ENCODE measurements around the gene ADGRV1. TPM values are rescaled to one million over a fixed set of nuclear protein-coding genes. Genes with fewer than 3 reads are reported as not detected.
"Not testable (repeated sequence)": the region's sequence is repeated elsewhere in the genome, so short reads cannot be mapped to it uniquely, and the experiment has no call there.

Gene ADGRV1
- polyA plus RNA-seq, 3 donors: 10.2 to 14.8 (median 10.6) TPM

- not testable (repeated sequence) for DNase-seq (ENCODE audit: low read depth in 3 of 3, low spot score in 2 of 3)
Observed at GRCh38 chr5:90593083-90593482, 34.5 kb downstream of the ADGRV1 start.

DNA sequence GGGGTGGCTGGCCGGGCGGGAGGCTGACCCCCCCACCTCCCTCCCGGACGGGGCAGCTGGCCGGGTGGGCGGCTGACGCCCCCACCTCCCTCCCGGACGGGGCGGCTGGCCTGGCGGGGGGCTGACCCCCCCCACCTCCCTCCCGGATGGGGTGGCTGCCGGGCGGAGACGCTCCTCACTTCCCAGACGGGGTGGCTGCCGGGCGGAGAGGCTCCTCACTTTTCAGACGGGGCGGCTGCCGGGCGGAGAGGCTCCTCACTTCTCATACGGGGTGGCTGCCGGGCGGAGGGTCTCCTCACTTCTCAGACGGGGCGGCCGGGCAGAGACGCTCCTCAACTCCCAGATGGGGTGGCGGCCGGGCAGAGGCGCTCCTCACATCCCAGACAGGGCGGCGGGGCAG, 37.2 kb downstream of the ADGRV1 start:
- DNase-seq (ENCODE audit: low read depth in 3 of 3, low spot score in 2 of 3): not testable (repeated sequence)

- DNase-seq (ENCODE audit: low read depth in 3 of 3, low spot score in 2 of 3): no peak
Observed at GRCh38 chr5:90598293-90598692, 39.7 kb downstream of the ADGRV1 start.

- not testable (repeated sequence) for DNase-seq (ENCODE audit: low read depth in 3 of 3, low spot score in 2 of 3)
Observed at GRCh38 chr5:90600307-90600706, 41.7 kb downstream of the ADGRV1 start.

GRCh38 chr5:90601468-90601867, 42.9 kb downstream of the ADGRV1 start:
- DNase-seq (ENCODE audit: low read depth in 3 of 3, low spot score in 2 of 3): no peak

DNA sequence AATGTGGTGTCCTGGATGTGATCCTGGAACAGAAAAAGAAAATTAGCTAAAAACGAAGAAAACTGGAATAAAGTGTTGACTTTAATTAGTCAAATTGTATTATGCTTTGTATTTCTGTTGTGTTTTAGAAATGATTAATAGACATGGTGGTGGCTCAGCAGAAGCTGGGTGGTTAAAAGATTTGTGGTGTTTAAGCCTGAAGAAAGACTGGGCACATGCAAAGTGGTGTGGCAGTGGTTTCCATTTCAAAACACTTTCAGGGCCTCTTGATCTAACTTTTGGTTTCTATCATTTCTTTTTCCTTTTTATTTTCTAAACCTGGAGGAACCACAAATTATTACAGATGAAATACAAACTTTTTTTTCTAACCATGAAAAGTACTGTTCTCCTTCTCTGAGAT, 44.1 kb downstream of the ADGRV1 start:
- no peak for DNase-seq (ENCODE audit: low read depth in 3 of 3, low spot score in 2 of 3)

DNA sequence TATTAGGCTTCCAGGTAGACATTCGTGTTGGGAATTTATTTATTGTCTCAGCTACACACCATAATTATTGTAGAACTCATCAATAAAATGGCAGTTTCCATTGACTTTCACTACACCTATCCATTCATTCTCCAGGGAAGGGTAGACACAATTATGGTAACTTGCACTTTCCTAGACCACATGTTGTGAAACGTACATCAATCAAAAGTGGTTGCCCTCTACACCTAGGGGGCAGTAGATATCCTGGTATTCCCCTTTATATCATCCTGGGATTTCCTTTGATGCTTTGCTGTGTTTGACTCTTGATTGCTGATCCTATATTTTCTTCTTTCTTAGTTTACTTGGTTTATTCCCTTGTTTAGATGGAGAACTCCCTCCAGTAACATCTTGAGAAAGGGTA, 47.9 kb downstream of the ADGRV1 start:
- no peak for DNase-seq (ENCODE audit: low read depth in 3 of 3, low spot score in 2 of 3)

DNA sequence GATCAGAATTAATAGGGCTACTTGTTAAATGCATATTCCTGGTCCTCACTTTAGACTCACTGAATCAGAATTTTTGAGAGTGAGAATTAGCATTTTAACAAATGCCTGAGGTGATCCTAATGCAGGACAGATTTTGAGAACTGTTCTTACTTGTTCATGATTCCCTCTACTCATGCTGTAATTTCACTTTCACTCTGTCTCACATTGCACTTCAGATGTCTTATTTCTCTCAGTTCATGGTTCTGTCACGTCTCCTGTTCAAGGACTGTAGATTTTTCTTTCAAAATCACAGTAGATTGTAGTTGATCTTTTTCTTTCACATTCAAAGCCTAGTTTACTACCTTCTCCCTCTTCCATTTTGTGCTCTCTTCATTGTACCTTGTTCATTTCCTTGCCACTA, 54.3 kb downstream of the ADGRV1 start:
- no peak for DNase-seq (ENCODE audit: low read depth in 3 of 3, low spot score in 2 of 3)

GRCh38 chr5:90613459-90613858, 54.9 kb downstream of the ADGRV1 start:
- DNase-seq (ENCODE audit: low read depth in 3 of 3, low spot score in 2 of 3): no peak

- no peak for DNase-seq (ENCODE audit: low read depth in 3 of 3, low spot score in 2 of 3)
Observed at GRCh38 chr5:90613918-90614504, 55.4 kb downstream of the ADGRV1 start.

GRCh38 chr5:90615355-90615754, 56.8 kb downstream of the ADGRV1 start:
- no peak for DNase-seq (ENCODE audit: low read depth in 3 of 3, low spot score in 2 of 3)

GRCh38 chr5:90618071-90618470, 59.5 kb downstream of the ADGRV1 start:
- no peak for DNase-seq (ENCODE audit: low read depth in 3 of 3, low spot score in 2 of 3)

DNA sequence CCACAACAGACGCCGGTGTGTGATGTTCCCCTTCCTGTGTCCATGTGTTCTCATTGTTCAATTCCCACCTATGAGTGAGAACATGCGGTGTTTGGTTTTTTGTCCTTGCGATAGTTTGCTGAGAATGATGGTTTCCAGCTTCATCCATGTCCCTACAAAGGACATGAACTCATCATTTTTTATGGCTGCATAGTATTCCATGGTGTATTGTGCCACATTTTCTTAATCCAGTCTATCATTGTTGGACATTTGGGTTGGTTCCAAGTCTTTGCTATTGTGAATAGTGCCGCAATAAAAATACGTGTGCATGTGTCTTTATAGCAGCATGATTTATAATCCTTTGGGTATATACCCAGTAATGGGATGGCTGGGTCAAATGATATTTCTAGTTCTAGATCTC, 61.2 kb downstream of the ADGRV1 start:
- not testable (repeated sequence) for DNase-seq (ENCODE audit: low read depth in 3 of 3, low spot score in 2 of 3)

- DNase-seq (ENCODE audit: low read depth in 3 of 3, low spot score in 2 of 3): no peak
Observed at GRCh38 chr5:90621848-90622247, 63.3 kb downstream of the ADGRV1 start.

GRCh38 chr5:90626493-90626892, 67.9 kb downstream of the ADGRV1 start:
- no peak for DNase-seq (ENCODE audit: low read depth in 3 of 3, low spot score in 2 of 3)

GRCh38 chr5:90628492-90628891, 69.9 kb downstream of the ADGRV1 start:
- no peak for DNase-seq (ENCODE audit: low read depth in 3 of 3, low spot score in 2 of 3)

DNA sequence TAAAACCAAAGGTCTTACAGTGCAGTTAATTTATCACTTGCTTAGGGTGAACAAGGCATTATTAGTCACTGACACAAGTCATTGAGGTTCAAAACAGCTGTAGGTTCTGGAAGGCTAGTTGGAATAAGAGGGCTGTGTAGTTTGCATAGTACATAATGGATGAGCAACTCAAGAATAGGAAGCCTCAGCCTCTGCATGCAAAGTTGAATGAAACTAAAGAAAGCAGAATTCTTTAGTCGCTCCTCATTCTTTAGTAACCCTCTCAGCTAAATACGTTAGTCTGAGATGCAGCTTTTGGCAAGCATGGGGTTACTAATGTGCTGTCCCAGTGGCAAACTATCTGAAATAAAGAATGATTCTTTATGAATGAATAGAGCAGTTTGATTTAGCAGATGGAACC, 74.2 kb downstream of the ADGRV1 start:
- no peak for DNase-seq (ENCODE audit: low read depth in 3 of 3, low spot score in 2 of 3)

DNA sequence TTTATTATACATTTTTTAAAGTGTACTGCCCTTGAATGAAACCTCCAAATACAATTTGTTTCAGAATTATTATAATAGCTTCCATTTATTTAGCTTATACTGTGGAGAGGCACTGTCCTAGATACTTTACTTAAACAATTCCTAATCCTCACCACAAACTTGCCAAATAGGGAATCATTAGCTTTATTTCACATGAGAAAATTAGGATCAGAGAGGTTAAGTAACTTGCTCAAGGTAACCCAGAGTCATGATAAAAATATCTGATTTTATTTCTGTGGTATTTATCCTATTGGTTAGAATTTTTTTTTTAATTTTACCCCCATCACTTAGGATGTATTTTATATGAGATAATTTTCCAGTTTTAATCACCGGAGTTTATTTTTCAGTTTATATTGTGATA, 78.4 kb downstream of the ADGRV1 start:
- no peak for DNase-seq (ENCODE audit: low read depth in 3 of 3, low spot score in 2 of 3)

GRCh38 chr5:90637731-90638130, 79.1 kb downstream of the ADGRV1 start:
- DNase-seq (ENCODE audit: low read depth in 3 of 3, low spot score in 2 of 3): no peak

GRCh38 chr5:90638878-90639277, 80.3 kb downstream of the ADGRV1 start:
- DNase-seq (ENCODE audit: low read depth in 3 of 3, low spot score in 2 of 3): no peak

- DNase-seq (ENCODE audit: low read depth in 3 of 3, low spot score in 2 of 3): no peak
Observed at GRCh38 chr5:90640484-90641059, 82.0 kb downstream of the ADGRV1 start.

DNA sequence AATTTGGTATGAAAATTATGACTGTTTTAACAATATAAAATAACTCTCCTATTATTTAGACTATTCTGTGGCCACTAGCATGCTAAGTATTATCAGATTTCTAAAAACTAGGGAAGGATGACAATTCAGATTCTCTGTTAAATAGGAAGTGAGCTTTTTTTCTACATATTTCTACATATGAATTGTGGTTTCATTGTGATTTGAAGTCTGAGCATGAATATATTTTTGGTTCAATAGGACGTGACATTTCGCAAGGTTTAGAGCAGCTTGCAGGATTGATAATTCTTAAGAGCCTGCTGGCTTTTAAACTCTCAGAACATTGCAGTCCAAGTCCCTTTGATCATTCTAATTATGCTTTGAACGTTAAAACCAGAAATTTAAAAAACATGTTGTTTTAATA, 82.9 kb downstream of the ADGRV1 start:
- DNase-seq (ENCODE audit: low read depth in 3 of 3, low spot score in 2 of 3): no peak

- DNase-seq (ENCODE audit: low read depth in 3 of 3, low spot score in 2 of 3): no peak
Observed at GRCh38 chr5:90642706-90643229, 84.2 kb downstream of the ADGRV1 start.
